SK-N-SH treated with all-trans-retinoic acid at 6 μM for 48 hours (cell line): ENCODE data around the gene SENP3.

ENCODE experiments used
- BACH2 ChIP-seq: fragments of 250-450 bp; sonication (Bioruptor Pico); IDR thresholded peaks from 2 replicates; pipeline ENCODE4 v1.9.0; 2021; ENCODE audit warnings: mild to moderate bottlenecking, borderline replicate concordance
- CSRNP3 ChIP-seq: fragments of 250-450 bp; sonication (Bioruptor Pico); IDR thresholded peaks from 2 replicates; pipeline ENCODE4 v1.5.1; 2021; ENCODE audit warnings: mild to moderate bottlenecking, moderate library complexity
- SNAI2 ChIP-seq: fragments of 250-450 bp; sonication (Bioruptor Pico); IDR thresholded peaks from 2 replicates; pipeline ENCODE4 v1.5.0; 2020; ENCODE audit warnings: mild to moderate bottlenecking, moderate library complexity
- TSHZ2 ChIP-seq: fragments of 250-450 bp; sonication (Bioruptor Pico); IDR thresholded peaks from 2 replicates; pipeline ENCODE4 v1.5.0; 2020; ENCODE audit warnings: mild to moderate bottlenecking, moderate library complexity
- ZC3H10 ChIP-seq: fragments of 250-450 bp; sonication (Bioruptor Pico); IDR thresholded peaks from 2 replicates; pipeline ENCODE4 v1.5.1; 2021; ENCODE audit warnings: mild to moderate bottlenecking, moderate library complexity
- ZFP30 ChIP-seq: fragments of 450-650 bp; formaldehyde crosslinking; IDR thresholded peaks from 2 replicates; pipeline ENCODE4 v1.5.0; 2022; ENCODE audit warnings: mild to moderate bottlenecking, moderate library complexity
- ZNF70 ChIP-seq: fragments of 450-650 bp; formaldehyde crosslinking; IDR thresholded peaks from 2 replicates; pipeline ENCODE4 v1.5.0; 2020; ENCODE audit warnings: mild to moderate bottlenecking, moderate library complexity
- ZNF8 ChIP-seq: fragments of 450-650 bp; formaldehyde crosslinking; IDR thresholded peaks from 2 replicates; pipeline ENCODE4 v1.5.0; 2020; ENCODE audit warnings: mild to moderate bottlenecking, moderate library complexity
- TF ChIP-seq, protein P1 (sequence below): fragments of 250-450 bp; sonication (Bioruptor Pico); IDR thresholded peaks from 2 replicates; pipeline ENCODE4 v1.8.0; 2020; ENCODE audit warnings: mild to moderate bottlenecking, moderate library complexity, borderline replicate concordance

GRCh38 chr17:7590743-7591142 lies 29.0 kb downstream of the SENP3 start:
- TF ChIP-seq ZC3H10 (CRISPR knock-in tag) (no peak), ZFP30 (CRISPR knock-in tag) (no peak), ZNF8 (no peak), ZNF70 (CRISPR knock-in tag) (no peak), TSHZ2 (CRISPR knock-in tag) (no peak), CSRNP3 (no peak), BACH2 (CRISPR knock-in tag) (no peak), SNAI2 (no peak)
- TF ChIP-seq, protein P1, sequence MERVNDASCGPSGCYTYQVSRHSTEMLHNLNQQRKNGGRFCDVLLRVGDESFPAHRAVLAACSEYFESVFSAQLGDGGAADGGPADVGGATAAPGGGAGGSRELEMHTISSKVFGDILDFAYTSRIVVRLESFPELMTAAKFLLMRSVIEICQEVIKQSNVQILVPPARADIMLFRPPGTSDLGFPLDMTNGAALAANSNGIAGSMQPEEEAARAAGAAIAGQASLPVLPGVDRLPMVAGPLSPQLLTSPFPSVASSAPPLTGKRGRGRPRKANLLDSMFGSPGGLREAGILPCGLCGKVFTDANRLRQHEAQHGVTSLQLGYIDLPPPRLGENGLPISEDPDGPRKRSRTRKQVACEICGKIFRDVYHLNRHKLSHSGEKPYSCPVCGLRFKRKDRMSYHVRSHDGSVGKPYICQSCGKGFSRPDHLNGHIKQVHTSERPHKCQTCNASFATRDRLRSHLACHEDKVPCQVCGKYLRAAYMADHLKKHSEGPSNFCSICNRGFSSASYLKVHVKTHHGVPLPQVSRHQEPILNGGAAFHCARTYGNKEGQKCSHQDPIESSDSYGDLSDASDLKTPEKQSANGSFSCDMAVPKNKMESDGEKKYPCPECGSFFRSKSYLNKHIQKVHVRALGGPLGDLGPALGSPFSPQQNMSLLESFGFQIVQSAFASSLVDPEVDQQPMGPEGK (CRISPR knock-in tag) = no peak
